Measurements from ENCODE around the gene FATE1.

DNA sequence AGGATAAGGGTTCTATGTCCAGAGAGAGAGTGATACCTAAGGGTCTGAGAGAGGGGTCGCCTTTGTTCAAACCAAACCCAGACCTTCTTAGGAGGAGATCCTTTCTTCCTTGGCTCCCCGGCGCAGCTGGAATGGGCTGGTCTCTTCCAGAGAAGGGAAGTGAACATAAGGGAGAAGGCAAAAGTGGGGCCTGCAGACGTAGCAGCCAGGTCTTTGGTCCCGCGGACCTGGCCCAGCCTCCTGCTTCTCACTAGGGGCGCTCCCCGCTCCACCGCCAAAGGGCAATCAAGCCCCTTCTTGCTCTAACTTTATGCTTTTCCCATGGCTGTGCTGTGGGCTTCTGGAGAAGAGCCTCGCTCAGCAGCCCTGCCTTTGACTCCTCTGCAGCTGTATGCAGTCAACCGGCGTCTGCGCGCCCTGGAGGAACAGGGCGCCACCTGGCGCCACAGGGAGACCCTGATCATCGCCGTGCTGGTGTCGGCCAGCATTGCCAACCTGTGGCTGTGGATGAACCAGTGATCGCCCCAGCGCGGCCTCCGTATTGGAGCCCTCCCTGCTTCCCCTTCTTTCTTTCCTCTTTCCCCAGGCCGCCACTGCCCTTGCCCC is 6.5 kb downstream of the FATE1 start:
- TF ChIP-seq, protein P1, sequence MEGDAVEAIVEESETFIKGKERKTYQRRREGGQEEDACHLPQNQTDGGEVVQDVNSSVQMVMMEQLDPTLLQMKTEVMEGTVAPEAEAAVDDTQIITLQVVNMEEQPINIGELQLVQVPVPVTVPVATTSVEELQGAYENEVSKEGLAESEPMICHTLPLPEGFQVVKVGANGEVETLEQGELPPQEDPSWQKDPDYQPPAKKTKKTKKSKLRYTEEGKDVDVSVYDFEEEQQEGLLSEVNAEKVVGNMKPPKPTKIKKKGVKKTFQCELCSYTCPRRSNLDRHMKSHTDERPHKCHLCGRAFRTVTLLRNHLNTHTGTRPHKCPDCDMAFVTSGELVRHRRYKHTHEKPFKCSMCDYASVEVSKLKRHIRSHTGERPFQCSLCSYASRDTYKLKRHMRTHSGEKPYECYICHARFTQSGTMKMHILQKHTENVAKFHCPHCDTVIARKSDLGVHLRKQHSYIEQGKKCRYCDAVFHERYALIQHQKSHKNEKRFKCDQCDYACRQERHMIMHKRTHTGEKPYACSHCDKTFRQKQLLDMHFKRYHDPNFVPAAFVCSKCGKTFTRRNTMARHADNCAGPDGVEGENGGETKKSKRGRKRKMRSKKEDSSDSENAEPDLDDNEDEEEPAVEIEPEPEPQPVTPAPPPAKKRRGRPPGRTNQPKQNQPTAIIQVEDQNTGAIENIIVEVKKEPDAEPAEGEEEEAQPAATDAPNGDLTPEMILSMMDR (IDR thresholded peaks at IDR 0.05; ENCODE audit: low read depth, low read length, missing input control): no peak
- no peak for TF ChIP-seq TAF1 (conservative IDR thresholded peaks at IDR 0.05)
- TF ChIP-seq, protein P2, sequence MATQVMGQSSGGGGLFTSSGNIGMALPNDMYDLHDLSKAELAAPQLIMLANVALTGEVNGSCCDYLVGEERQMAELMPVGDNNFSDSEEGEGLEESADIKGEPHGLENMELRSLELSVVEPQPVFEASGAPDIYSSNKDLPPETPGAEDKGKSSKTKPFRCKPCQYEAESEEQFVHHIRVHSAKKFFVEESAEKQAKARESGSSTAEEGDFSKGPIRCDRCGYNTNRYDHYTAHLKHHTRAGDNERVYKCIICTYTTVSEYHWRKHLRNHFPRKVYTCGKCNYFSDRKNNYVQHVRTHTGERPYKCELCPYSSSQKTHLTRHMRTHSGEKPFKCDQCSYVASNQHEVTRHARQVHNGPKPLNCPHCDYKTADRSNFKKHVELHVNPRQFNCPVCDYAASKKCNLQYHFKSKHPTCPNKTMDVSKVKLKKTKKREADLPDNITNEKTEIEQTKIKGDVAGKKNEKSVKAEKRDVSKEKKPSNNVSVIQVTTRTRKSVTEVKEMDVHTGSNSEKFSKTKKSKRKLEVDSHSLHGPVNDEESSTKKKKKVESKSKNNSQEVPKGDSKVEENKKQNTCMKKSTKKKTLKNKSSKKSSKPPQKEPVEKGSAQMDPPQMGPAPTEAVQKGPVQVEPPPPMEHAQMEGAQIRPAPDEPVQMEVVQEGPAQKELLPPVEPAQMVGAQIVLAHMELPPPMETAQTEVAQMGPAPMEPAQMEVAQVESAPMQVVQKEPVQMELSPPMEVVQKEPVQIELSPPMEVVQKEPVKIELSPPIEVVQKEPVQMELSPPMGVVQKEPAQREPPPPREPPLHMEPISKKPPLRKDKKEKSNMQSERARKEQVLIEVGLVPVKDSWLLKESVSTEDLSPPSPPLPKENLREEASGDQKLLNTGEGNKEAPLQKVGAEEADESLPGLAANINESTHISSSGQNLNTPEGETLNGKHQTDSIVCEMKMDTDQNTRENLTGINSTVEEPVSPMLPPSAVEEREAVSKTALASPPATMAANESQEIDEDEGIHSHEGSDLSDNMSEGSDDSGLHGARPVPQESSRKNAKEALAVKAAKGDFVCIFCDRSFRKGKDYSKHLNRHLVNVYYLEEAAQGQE (IDR thresholded peaks at IDR 0.05): no peak
- TF ChIP-seq YY1 (IDR thresholded peaks at IDR 0.05): no peak
- no peak for TF ChIP-seq NR2F2 (IDR thresholded peaks at IDR 0.05)
- TF ChIP-seq EGR1 (IDR thresholded peaks at IDR 0.05; ENCODE audit: low read depth in 2 of 2): no peak
- no peak for TF ChIP-seq SP1 (IDR thresholded peaks at IDR 0.05)
- TF ChIP-seq JUND (IDR thresholded peaks at IDR 0.05): no peak
- TF ChIP-seq, protein P3, sequence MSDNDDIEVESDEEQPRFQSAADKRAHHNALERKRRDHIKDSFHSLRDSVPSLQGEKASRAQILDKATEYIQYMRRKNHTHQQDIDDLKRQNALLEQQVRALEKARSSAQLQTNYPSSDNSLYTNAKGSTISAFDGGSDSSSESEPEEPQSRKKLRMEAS (IDR thresholded peaks at IDR 0.05): no peak
- TF ChIP-seq FOXA1 (IDR thresholded peaks at IDR 0.05): no peak

All from liver (tissue), 3 donors.